H9 (cell line): ENCODE measurements around the gene ERCC4. TPM values are rescaled to one million over a fixed set of nuclear protein-coding genes. Genes with fewer than 3 reads are reported as not detected.

Source experiments
- DNase-seq: peaks from one replicate; pipeline ENCODE4 v3.0.0-alpha.2; 2017
- H2AFZ ChIP-seq: one replicate; pipeline ENCODE4 v1.6.1; 2013; ENCODE audit warnings: mild to moderate bottlenecking, low read length, control low read depth, moderate library complexity
- H2AK5ac ChIP-seq: 2 replicates; pipeline ENCODE4 v1.6.1; 2013; ENCODE audit warnings: low read length, control low read depth, mixed read lengths; ENCODE audit not compliant: insufficient read length
- H2BK120ac ChIP-seq: one replicate; pipeline ENCODE4 v1.6.1; 2013; ENCODE audit warnings: low read depth, mild to moderate bottlenecking, low read length, control low read depth, inconsistent platforms; ENCODE audit not compliant: poor library complexity, severe bottlenecking
- H2BK12ac ChIP-seq: 2 replicates; pipeline ENCODE4 v1.6.1; 2013; ENCODE audit warnings: low read length, control low read depth, mixed read lengths, low read depth; ENCODE audit not compliant: insufficient read length
- H2BK15ac ChIP-seq: 2 replicates; pipeline ENCODE4 v1.6.1; 2013; ENCODE audit warnings: low read depth, low read length, control low read depth
- H2BK20ac ChIP-seq: one replicate; pipeline ENCODE4 v1.6.1; 2013; ENCODE audit warnings: low read depth, mild to moderate bottlenecking, low read length, control low read depth, inconsistent platforms; ENCODE audit not compliant: poor library complexity, severe bottlenecking
- H2BK5ac ChIP-seq: 2 replicates; pipeline ENCODE4 v1.6.1; 2013; ENCODE audit warnings: low read length, control low read depth, mixed read lengths; ENCODE audit not compliant: insufficient read length
- H3K14ac ChIP-seq: 2 replicates; pipeline ENCODE4 v1.6.1; 2013; ENCODE audit warnings: low read length, control low read depth; ENCODE audit not compliant: insufficient read depth
- H3K18ac ChIP-seq: 2 replicates; pipeline ENCODE4 v1.6.1; 2013; ENCODE audit warnings: low read depth, mild to moderate bottlenecking, mixed read lengths, low read length, control low read depth; ENCODE audit not compliant: insufficient read length
- H3K23ac ChIP-seq: 2 replicates; pipeline ENCODE4 v1.6.1; 2013; ENCODE audit warnings: low read length, control low read depth, mixed read lengths, low read depth; ENCODE audit not compliant: insufficient read length
- H3K23me2 ChIP-seq: 2 replicates; pipeline ENCODE4 v1.6.1; 2013; ENCODE audit warnings: low read depth, mild to moderate bottlenecking, mixed read lengths, low read length, control low read depth; ENCODE audit not compliant: insufficient read length, poor library complexity, severe bottlenecking
- H3K27ac ChIP-seq: 2 replicates; pipeline ENCODE4 v1.5.1; 2013; ENCODE audit warnings: low read length, control low read depth, mixed read lengths, low read depth; ENCODE audit not compliant: insufficient read length
- H3K27me3 ChIP-seq: 2 replicates; pipeline ENCODE4 v1.6.1; 2013; ENCODE audit warnings: low read length, control low read depth, inconsistent platforms; ENCODE audit not compliant: insufficient read depth
- H3K4ac ChIP-seq: 2 replicates; pipeline ENCODE4 v1.6.1; 2013; ENCODE audit warnings: low read depth, mild to moderate bottlenecking, control low read depth, inconsistent platforms, low read length, moderate library complexity
- H3K4me1 ChIP-seq: 2 replicates; pipeline ENCODE4 v1.6.1; 2013; ENCODE audit warnings: low read length, control low read depth, inconsistent platforms; ENCODE audit not compliant: insufficient read depth
- H3K4me2 ChIP-seq: 2 replicates; pipeline ENCODE4 v1.6.1; 2013; ENCODE audit warnings: low read length, control low read depth, mixed read lengths; ENCODE audit not compliant: insufficient read length, insufficient read depth
- H3K56ac ChIP-seq: 2 replicates; pipeline ENCODE4 v1.6.1; 2013; ENCODE audit warnings: low read depth, mild to moderate bottlenecking, mixed read lengths, low read length, control low read depth; ENCODE audit not compliant: insufficient read length
- H3K79me1 ChIP-seq: 2 replicates; pipeline ENCODE4 v1.6.1; 2013; ENCODE audit warnings: low read depth, mild to moderate bottlenecking, moderate library complexity, low read length, control low read depth, inconsistent platforms; ENCODE audit not compliant: insufficient read depth, poor library complexity, severe bottlenecking
- H3K79me2 ChIP-seq: 2 replicates; pipeline ENCODE4 v1.6.1; 2013; ENCODE audit warnings: low read length, control low read depth, inconsistent platforms; ENCODE audit not compliant: insufficient read depth
- H3K9ac ChIP-seq: 2 replicates; pipeline ENCODE4 v1.6.1; 2013; ENCODE audit warnings: low read length, control low read depth, mixed read lengths; ENCODE audit not compliant: insufficient read length; ENCODE audit errors: extremely low read depth
- H3K9me3 ChIP-seq: one replicate; pipeline ENCODE4 v1.6.1; 2013; ENCODE audit warnings: low read depth, low read length, inconsistent platforms; ENCODE audit not compliant: control insufficient read depth
- H3T11ph ChIP-seq: one replicate; pipeline ENCODE4 v1.6.1; 2013; ENCODE audit warnings: mild to moderate bottlenecking, low read length, control low read depth, inconsistent platforms
- H4K20me1 ChIP-seq: one replicate; pipeline ENCODE4 v1.6.1; 2013; ENCODE audit not compliant: control insufficient read depth, insufficient read length, insufficient read depth
- H4K5ac ChIP-seq: 2 replicates; pipeline ENCODE4 v1.6.1; 2013; ENCODE audit warnings: low read depth, mild to moderate bottlenecking, mixed read lengths, low read length, control low read depth; ENCODE audit not compliant: insufficient read length
- H4K8ac ChIP-seq: replicated peaks from 2 replicates; pipeline ENCODE4 v1.6.1; 2013; ENCODE audit warnings: low read length, control low read depth, mixed read lengths, low read depth; ENCODE audit not compliant: insufficient read length
- H4K91ac ChIP-seq: 2 replicates; pipeline ENCODE4 v1.6.1; 2013; ENCODE audit warnings: low read depth, mild to moderate bottlenecking, moderate library complexity, mixed read lengths, low read length, control low read depth; ENCODE audit not compliant: insufficient read length
- H3K27ac Mint-ChIP-seq, 3 experiments: 2 replicates in 2 of 3; 3 replicates in 1 of 3; pipeline ENCODE4 v1.8.0; 2020 to 2021; ENCODE audit warnings: mixed read lengths in 3 of 3, mild to moderate bottlenecking in 1 of 3, moderate library complexity in 1 of 3
- H3K27me3 Mint-ChIP-seq: 2 replicates; pipeline ENCODE4 v1.8.0; 2021; ENCODE audit warnings: low read depth, mild to moderate bottlenecking, moderate library complexity, mixed read lengths
- H3K36me3 Mint-ChIP-seq, 3 experiments: 2 replicates in 2 of 3; 3 replicates in 1 of 3; pipeline ENCODE4 v1.8.0; 2020 to 2021; ENCODE audit warnings: low read depth in 3 of 3, mixed read lengths in 3 of 3; ENCODE audit not compliant: insufficient read depth in 1 of 3
- H3K4me1 Mint-ChIP-seq, 2 experiments: 2 replicates each; pipeline ENCODE4 v1.8.0; 2020; ENCODE audit warnings: mixed read lengths in 2 of 2
- H3K4me3 Mint-ChIP-seq, 2 experiments: 2 replicates in 1 of 2; 3 replicates in 1 of 2; pipeline ENCODE4 v1.8.0; 2020 to 2021; ENCODE audit warnings: mild to moderate bottlenecking in 2 of 2, mixed read lengths in 2 of 2, moderate library complexity in 1 of 2
- H3K9me3 Mint-ChIP-seq, 2 experiments: 2 replicates in 1 of 2; 3 replicates in 1 of 2; pipeline ENCODE4 v1.8.0; 2020; ENCODE audit warnings: mild to moderate bottlenecking in 2 of 2, mixed read lengths in 2 of 2, moderate library complexity in 1 of 2
- CTCF ChIP-seq: fragments of 200-600 bp; sonication (generic); conservative IDR thresholded peaks from 3 replicates; pipeline ENCODE4 v1.8.0; 2021; ENCODE audit warnings: antibody characterized with exemption, mild to moderate bottlenecking
- total RNA-seq: library from RNA; stranded (reverse); gene quantifications from 2 replicates; pipeline ENCODE4 v1.2.1, GENCODE V29; 2021

Gene ERCC4
- total RNA-seq, 1 experiment from 2014 or later = 15.6 TPM

GRCh38 chr16:13970708-13971422, 50.9 kb downstream of the ERCC4 start:
- Histone ChIP-seq H3K14ac (no peak overlapping the region), H2AK5ac (no peak overlapping the region), H3K18ac (no peak overlapping the region), H3K79me1 (no peaks in the 10 kb centered on the region), H2BK120ac (no peak overlapping the region), H4K5ac (no peak overlapping the region), H3T11ph (no peak overlapping the region), H4K91ac (no peak overlapping the region), H3K9ac (no peak overlapping the region), H2BK20ac (no peak overlapping the region), H3K9me3 (no peaks in the 10 kb centered on the region), H3K4ac (no peak overlapping the region), H2BK15ac (no peak overlapping the region), H2BK12ac (no peak overlapping the region), H3K23me2 (no peaks in the 10 kb centered on the region), H3K79me2 (no peaks in the 10 kb centered on the region), H3K23ac (no peak overlapping the region), H3K27ac (no peak overlapping the region), H3K56ac (no peak overlapping the region), H2BK5ac (no peak overlapping the region), H4K20me1 (no peaks in the 10 kb centered on the region), H2AFZ (no peak overlapping the region), H3K4me1 (no peaks in the 10 kb centered on the region), H3K27me3 (no peaks in the 10 kb centered on the region), H3K4me2 (no peak overlapping the region), H4K8ac (no peak overlapping the region)
- no peak for DNase-seq
- Mint-ChIP-seq H3K4me3 (no peak overlapping the region), H3K27me3 (no peaks in the 10 kb centered on the region), H3K4me1 (peaks cover 3 to 4% of the 10 kb centered on the region in 2 experiments; a peak in 1 of 4 replicates), H3K36me3 (no peaks in the 10 kb centered on the region; a peak in 1 of 7 replicates), H3K27ac (no peak overlapping the region), H3K9me3 (peaks cover 3 to 4% of the 10 kb centered on the region in 2 experiments; a peak in 3 of 5 replicates)
- TF ChIP-seq CTCF = no peak
